ENCODE data around the gene LAD1.

LAD1 gene

DNA sequence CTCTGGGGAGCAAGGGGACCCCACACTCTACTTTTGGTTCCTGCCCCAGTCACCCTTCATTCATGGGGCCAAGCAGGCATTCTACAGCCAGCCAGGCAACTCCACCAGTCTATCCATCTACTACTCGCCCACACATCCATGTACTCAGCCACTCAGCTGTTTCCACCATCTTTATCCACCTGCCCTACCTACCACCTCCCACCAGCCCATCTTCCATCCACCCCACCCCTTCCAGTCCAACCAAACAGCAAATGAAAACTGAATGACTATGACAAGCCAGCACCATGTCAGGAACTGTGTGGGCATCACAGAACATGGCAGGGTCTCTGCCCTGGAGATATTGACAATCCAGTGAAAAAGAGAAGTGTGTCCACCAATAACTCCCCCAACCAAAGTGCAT lies 7.9 kb downstream of the LAD1 start:
- no peak for DNase-seq

GRCh38 chr1:201389051-201389450 lies 10.1 kb downstream of the LAD1 start:
- no peak for DNase-seq

- no peak for DNase-seq
Observed at GRCh38 chr1:201386208-201386607, 12.9 kb downstream of the LAD1 start.

GRCh38 chr1:201385299-201385891 lies 13.7 kb downstream of the LAD1 start:
- no peak for DNase-seq

DNA sequence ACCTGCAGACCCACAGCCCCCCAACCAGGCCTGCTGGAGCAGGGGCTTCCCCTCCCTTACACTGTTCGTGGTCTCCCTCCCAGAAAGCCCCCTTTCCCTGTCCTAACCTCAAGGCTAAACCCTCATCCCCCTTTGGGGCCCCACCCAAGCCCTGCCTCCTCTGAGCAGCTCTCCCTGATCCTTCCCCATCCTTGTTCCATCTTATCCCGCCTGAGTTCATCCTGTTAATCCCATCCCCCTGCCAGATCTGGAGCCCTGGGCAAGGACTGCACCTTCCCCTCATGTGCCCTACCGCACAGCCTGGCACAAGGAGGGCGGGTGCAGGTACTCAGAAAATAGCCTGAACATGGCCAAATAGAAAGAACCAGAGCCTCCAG lies 14.7 kb downstream of the LAD1 start:
- DNase-seq = no peak

DNA sequence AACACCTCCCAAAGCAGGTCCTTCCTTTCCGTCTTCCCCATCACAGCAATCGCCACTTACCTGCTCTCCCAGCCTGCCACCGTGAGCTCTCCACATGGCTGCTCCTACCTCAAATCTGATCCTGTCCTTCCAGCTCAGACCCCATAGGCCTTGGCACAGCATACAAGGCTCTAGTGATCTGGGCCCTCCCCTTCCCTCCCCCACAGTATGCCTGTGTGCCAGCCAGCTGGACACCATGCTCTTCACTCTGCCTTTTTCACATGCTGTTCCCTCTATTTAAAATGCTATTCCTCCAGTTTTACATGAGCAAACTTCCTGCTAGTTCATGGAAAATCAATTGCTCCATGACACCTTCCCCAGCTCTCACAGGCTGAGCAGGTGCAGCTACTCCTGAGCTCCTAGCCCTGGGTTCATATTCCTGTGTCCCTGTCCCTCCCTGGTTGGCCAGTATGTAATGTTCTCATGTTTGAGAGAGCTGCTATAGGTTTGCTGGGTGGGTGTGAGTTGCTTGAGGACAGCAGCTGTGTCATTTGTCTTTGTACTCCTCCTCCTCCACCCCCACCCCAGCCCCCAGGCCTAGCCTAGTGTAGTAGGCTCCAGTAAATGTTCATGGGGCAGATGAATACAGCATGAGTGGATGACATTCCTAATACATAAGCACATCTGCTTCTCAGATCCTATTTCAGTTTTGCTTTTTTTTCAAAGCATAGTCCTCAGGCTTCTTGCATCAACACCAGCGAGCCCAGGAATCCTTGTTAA lies 15.3 kb downstream of the LAD1 start:
- no peak for DNase-seq

GRCh38 chr1:201381130-201381529 lies 18.0 kb downstream of the LAD1 start:
- DNase-seq = no peak

GRCh38 chr1:201379733-201380242 lies 19.3 kb downstream of the LAD1 start:
- no peak for DNase-seq

DNA sequence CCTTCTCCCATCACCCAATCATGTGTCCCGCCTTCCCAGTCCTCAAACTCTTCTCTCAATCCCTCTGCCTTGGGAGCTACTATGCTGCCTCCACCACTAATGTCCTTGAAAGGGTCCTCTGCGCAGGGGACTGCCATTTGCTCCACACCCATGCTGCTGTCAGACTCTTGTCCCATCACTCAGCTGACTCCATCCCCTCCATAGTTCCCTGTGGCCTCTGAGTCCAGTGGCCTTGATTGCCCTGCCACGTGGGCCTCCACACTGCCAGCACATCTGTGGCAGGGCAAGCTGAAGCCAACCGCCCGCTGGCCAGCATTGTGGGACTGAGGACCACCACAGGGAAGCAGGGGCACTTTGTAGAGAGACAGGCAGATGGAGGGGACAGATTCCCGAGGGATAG lies 20.3 kb downstream of the LAD1 start:
- DNase-seq = no peak

- no peak for DNase-seq
Observed at GRCh38 chr1:201377611-201378092, 21.5 kb downstream of the LAD1 start, which contains the start of gene TNNT2. Gene TNNT2, minus strand, starts transcription at chr1:201377680. Its CDS starts 4,426 bp downstream, at chr1:201373254.

DNA sequence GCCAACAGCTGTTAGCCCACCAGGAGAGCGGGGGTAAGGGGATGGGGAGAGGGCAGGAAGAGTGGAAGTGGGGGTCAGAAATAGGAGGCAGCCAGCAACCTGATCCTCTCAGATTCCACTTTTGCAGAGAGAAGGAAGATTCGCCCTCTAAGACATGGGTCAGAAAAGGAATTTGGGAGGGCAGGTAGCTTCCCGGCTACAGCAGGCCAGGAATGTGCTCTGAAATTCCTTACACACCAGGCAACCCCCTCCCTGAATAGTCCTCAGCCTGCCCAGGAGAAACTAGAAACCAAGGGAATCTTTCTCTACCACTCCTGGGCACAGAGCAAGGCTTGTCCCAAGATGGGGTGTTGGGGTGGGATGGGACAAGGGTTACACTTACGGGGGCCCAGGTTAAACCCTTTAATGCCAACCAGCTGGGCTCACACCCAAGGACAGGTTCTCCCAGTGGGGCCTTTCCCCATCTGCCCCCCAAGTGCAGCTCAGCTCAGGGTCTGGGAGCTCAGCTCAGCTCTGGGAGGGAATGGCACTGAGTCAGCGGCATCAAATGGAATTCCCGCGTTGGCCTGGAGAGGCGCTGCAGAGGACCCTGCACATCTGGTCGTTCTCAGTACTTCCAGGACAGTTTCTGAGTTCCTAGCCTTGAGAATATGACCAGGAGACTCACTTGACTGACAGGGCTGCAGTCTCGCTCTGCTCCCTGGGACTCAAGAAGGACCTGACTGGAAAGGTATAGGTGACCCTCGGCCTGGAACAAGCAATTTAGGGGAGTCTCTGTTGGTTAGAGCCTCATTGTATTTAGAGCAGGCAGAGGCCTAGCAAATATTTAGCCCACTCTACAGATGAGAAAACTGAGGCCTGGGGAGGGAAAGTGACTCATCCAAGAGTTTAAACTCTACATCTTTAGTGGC lies 22.4 kb downstream of the LAD1 start:
- DNase-seq = no peak

DNA sequence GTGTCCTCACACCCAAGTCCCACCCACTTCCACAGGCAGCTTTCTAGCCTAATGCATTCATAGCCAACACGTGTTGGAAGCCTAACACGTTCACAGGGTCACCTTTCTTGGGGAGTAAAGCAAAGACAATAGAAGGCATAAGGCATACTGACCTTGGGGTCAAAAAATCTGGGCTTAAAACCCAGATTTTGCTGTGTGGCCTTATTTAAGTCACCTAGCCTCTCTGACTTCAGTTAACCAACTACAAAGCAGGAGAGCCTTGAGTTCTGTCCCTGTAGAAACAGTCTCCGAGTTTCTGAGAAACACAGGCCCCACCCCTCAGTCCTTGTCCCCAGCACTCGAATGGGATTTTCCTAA lies 23.0 kb downstream of the LAD1 start:
- no peak for DNase-seq

DNA sequence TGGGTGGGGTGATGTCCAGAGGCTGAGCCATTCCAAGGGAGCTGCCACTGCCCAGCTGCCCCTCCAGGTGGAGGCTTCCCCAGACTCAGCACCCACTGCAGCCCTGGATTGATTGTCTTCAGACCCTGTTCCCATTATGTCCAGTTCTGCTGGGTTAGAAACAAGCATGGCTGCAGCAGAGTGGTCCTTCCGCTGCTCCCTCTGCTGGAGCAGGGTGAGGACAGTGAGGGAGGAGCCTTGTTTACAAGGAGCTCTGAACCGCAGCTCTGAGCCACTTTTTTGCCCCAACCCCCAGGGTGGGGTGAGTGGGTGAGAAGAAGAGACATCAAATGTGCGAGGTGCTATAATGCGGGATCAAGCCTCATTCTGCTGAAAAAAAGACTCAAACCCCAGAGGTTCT lies 24.0 kb downstream of the LAD1 start:
- DNase-seq = no peak

- no peak for DNase-seq
Observed at GRCh38 chr1:201374364-201374763, 24.8 kb downstream of the LAD1 start.

- no peak for DNase-seq
Observed at GRCh38 chr1:201371792-201372191, 27.3 kb downstream of the LAD1 start.

DNA sequence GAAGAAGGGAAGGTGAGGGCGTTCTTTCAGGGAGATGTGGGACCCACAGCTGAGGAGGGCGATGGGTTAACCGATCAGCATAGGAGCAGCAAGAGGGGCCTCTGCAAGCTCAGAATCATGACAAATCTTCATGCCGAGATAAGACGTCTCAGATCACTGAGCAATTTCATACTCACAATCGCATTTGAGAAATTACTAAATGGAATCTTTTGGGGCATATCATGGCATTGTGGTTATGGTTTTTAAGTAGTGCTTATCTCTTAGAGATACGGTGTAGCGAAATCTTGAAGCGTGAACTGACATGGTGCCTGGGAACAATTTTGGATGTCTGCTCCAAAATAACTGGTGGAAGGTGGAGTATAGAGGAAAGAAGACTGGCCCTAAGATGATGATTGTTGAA lies 27.8 kb downstream of the LAD1 start:
- DNase-seq = no peak

- DNase-seq = no peak
Observed at GRCh38 chr1:201370500-201370899, 28.6 kb downstream of the LAD1 start.

- no peak for DNase-seq
Observed at GRCh38 chr1:201369209-201369608, 29.9 kb downstream of the LAD1 start.

DNA sequence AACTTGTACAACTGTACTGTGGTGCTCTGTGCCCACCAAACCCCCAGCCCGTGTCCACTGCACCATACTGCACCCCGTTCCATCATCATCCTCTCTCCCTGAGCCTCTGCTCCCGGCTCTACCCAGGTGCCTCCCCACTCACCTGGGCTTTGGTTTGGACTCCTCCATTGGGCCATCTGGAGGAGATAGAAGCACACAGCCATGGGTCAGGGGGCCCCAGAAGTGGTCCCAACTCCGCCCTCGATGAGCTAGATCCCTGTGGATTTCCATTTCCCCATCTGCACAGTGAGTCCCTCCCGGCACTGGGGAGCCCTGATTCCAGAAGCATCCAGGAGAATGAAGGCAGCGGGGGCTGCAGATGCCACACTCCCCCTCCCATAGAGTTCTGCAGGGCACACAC lies 32.4 kb downstream of the LAD1 start:
- no peak for DNase-seq

DNA sequence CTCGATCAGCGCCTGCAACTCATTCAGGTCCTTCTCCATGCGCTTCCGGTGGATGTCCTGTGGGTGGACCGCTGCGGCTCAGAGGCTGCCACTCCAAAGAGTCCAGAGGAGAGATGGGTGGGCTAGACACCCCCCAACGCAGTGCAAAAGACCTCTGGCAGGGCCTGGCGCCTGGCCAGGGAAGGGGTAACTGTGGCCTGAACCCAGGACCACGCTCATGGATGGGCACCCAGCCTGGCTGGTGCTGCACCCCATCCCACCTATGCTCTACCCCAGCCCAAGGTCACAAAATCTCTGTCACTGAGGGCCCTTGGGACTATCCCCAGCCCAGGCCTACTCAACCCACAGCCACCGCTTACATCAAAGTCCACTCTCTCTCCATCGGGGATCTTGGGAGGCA lies 33.9 kb downstream of the LAD1 start:
- no peak for DNase-seq

- no peak for DNase-seq
Observed at GRCh38 chr1:201364808-201365105, 34.4 kb downstream of the LAD1 start.

DNA sequence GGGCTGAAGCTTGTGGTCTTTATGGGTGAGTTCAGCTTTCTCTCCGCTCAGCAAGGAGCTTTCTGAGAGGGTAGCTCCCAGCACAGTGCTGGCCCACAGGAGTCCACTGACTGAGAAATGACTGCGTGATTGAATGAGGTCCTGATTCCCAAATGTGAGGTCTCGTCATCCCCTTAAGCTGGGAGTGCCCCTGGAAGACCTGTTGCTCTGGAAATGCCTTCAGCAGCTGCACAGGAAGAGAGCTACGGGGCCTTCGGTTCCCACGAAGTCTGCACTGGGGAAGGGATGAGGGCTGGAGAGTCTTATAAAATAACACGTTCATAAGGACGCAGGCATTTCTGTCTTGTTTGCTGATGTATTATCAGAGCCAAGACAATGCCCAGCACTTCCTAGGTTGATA lies 35.7 kb downstream of the LAD1 start:
- no peak for DNase-seq

- DNase-seq = no peak
Observed at GRCh38 chr1:201362906-201363305, 36.2 kb downstream of the LAD1 start.
